Measurements from ENCODE around the gene ANKRD18A. TPM values are rescaled to one million over a fixed set of nuclear protein-coding genes. Genes with fewer than 3 reads are reported as not detected.

ANKRD18A gene
- total and polyA plus RNA-seq, 2 donors (not counting 3 experiments of a cell fraction or from before 2014, with no cell fraction given): 3.2 TPM; not detected in 1

DNA sequence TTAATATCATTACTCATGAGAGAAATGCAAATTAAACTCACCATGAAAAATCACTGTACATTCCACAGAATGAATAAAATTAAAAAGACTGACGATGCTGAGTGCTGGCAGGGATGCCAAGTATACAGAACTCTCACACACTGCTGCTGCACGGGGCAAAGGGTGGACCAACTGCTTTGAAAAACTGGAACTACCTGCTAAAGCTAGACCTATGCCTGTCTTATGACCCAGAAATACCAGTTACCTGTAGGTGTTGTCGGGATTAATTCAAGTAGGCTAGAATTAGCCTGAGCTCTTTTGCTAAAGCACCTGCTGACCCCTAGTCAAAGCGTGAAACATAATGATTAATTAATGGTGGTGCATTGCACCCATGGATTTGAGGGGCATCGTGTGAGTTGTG lies 36.5 kb upstream of the ANKRD18A start:
- H3K4me2 ChIP-seq (ENCODE audit: insufficient read depth, low read length): no peak overlapping the region
- peaks cover 0 to 15% of the 10 kb centered on the region in 2 experiments for H3K27me3 ChIP-seq (ENCODE audit: control insufficient read depth in 2 of 2, insufficient read depth in 2 of 2, low read length in 2 of 2)
- no peaks in the 10 kb centered on the region for H3K9me1 ChIP-seq (replicated peaks; ENCODE audit: control insufficient read depth, extremely low read depth, insufficient read depth, low read length)
- no peak overlapping the region for H3K4me3 ChIP-seq (replicated peaks in 1 of 3; ENCODE audit: insufficient read depth in 1 of 3, low read depth in 1 of 3, low read length in 3 of 3)
- no peaks in the 10 kb centered on the region for H3K79me2 ChIP-seq (ENCODE audit: control insufficient read depth, insufficient read depth, low read length)
- H2AFZ ChIP-seq (ENCODE audit: low read depth, low read length): no peak overlapping the region
- H3K4me1 ChIP-seq (ENCODE audit: control insufficient read depth, extremely low read depth, insufficient read depth, low read length): no peaks in the 10 kb centered on the region
- no peak for FAIRE-seq
- H3K9me3 ChIP-seq (replicated peaks; ENCODE audit: control insufficient read depth, insufficient read depth, low read length): no peaks in the 10 kb centered on the region
- dilution Hi-C loops (cut with MboI; ENCODE audit: extremely low pct_ligation_motif_present, low sequenced_read_pairs) (no loop called here), intact Hi-C loops (cut with micrococcal nuclease) (no loop called here)
- DNase-seq (ENCODE audit: low read depth, low spot score): no peak
- no peak for TF ChIP-seq EZH2 (IDR thresholded peaks at IDR 0.05; ENCODE audit: borderline replicate concordance, low read depth, low read length, severe bottlenecking)
- TF ChIP-seq JUN (IDR thresholded peaks at IDR 0.05; ENCODE audit: borderline replicate concordance, insufficient read depth, insufficient read length, low read depth): no peak
- TF ChIP-seq MYC (IDR thresholded peaks at IDR 0.05; ENCODE audit: low read depth, low read length): no peak
- no peak for TF ChIP-seq GATA2 (IDR thresholded peaks at IDR 0.05; ENCODE audit: insufficient read depth, insufficient read length, low read depth, low read length)
- no peak for TF ChIP-seq POLR2A (IDR thresholded peaks at IDR 0.05; ENCODE audit: low read depth, low read length)
- TF ChIP-seq, protein P1, sequence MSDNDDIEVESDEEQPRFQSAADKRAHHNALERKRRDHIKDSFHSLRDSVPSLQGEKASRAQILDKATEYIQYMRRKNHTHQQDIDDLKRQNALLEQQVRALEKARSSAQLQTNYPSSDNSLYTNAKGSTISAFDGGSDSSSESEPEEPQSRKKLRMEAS (IDR thresholded peaks at IDR 0.05; ENCODE audit: insufficient read depth, insufficient read length): no peak
- ChIA-PET CTCF (no interaction called here), POLR2A (no interaction called here)
- H4K20me1 ChIP-seq (replicated peaks; ENCODE audit: control insufficient read depth, extremely low read depth, insufficient read depth, low read length): no peaks in the 10 kb centered on the region
- no peaks in the 10 kb centered on the region for H3K36me3 ChIP-seq (ENCODE audit: control insufficient read depth in 2 of 2, extremely low read depth in 1 of 2, insufficient read depth in 2 of 2, low read length in 2 of 2)
- no peak overlapping the region for H3K9ac ChIP-seq (replicated peaks; ENCODE audit: extremely low read depth, insufficient read depth, low read length)
- no peak overlapping the region for H3K27ac ChIP-seq (ENCODE audit: insufficient read depth, low read depth, low read length)
- no TSS peak for BruUV-seq (replicated peaks)

DNA sequence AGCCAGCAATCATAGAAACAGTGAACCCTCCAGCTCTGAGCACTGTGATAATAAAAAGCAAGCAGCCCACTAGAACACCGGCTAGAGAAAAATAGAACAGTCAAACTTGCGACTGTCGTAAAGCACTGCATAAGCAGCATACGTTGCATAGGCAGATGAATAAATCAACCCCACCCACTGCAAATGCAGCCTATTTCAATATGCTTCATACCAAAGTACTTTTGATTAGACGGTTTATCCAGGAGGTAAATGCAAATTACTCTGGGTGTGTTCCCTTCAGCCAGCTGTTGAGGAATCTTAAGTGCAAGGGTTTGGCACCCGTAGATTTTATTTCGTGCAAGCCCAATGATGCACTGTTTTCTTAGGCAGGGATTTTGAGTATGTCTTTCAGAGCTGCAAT lies 32.1 kb upstream of the ANKRD18A start:
- Histone ChIP-seq H3K79me2 (ENCODE audit: control insufficient read depth, insufficient read depth, low read length) (no peaks in the 10 kb centered on the region), H3K27me3 (ENCODE audit: control insufficient read depth in 2 of 2, insufficient read depth in 2 of 2, low read length in 2 of 2) (peaks cover 0 to 10% of the 10 kb centered on the region in 2 experiments), H3K27ac (ENCODE audit: insufficient read depth, low read depth, low read length) (no peak overlapping the region), H4K20me1 (replicated peaks; ENCODE audit: control insufficient read depth, extremely low read depth, insufficient read depth, low read length) (no peaks in the 10 kb centered on the region), H3K9ac (replicated peaks; ENCODE audit: extremely low read depth, insufficient read depth, low read length) (no peak overlapping the region), H3K9me3 (replicated peaks; ENCODE audit: control insufficient read depth, insufficient read depth, low read length) (no peaks in the 10 kb centered on the region), H2AFZ (ENCODE audit: low read depth, low read length) (no peak overlapping the region), H3K4me3 (replicated peaks in 1 of 3; ENCODE audit: insufficient read depth in 1 of 3, low read depth in 1 of 3, low read length in 3 of 3) (no peak overlapping the region), H3K4me2 (ENCODE audit: insufficient read depth, low read length) (no peak overlapping the region), H3K9me1 (replicated peaks; ENCODE audit: control insufficient read depth, extremely low read depth, insufficient read depth, low read length) (no peaks in the 10 kb centered on the region), H3K4me1 (ENCODE audit: control insufficient read depth, extremely low read depth, insufficient read depth, low read length) (no peaks in the 10 kb centered on the region), H3K36me3 (ENCODE audit: control insufficient read depth in 2 of 2, extremely low read depth in 1 of 2, insufficient read depth in 2 of 2, low read length in 2 of 2) (no peaks in the 10 kb centered on the region)
- dilution Hi-C loops (cut with MboI; ENCODE audit: extremely low pct_ligation_motif_present, low sequenced_read_pairs): no loop called here
- no peak for DNase-seq (ENCODE audit: low read depth, low spot score)
- TF ChIP-seq MYC (IDR thresholded peaks at IDR 0.05; ENCODE audit: low read depth, low read length) (no peak), POLR2A (IDR thresholded peaks at IDR 0.05; ENCODE audit: low read depth, low read length) (no peak), EZH2 (IDR thresholded peaks at IDR 0.05; ENCODE audit: borderline replicate concordance, low read depth, low read length, severe bottlenecking) (no peak), JUN (IDR thresholded peaks at IDR 0.05; ENCODE audit: borderline replicate concordance, insufficient read depth, insufficient read length, low read depth) (no peak), GATA2 (IDR thresholded peaks at IDR 0.05; ENCODE audit: insufficient read depth, insufficient read length, low read depth, low read length) (no peak), FOS (IDR thresholded peaks at IDR 0.05; ENCODE audit: borderline replicate concordance, insufficient read depth, low read length) (no peak), POLR2AphosphoS5 (IDR thresholded peaks at IDR 0.05; ENCODE audit: insufficient read depth, low read depth, low read length) (no peak)
- TF ChIP-seq, protein P1 (IDR thresholded peaks at IDR 0.05; ENCODE audit: insufficient read depth, insufficient read length): no peak
- TF ChIP-seq, protein P2, sequence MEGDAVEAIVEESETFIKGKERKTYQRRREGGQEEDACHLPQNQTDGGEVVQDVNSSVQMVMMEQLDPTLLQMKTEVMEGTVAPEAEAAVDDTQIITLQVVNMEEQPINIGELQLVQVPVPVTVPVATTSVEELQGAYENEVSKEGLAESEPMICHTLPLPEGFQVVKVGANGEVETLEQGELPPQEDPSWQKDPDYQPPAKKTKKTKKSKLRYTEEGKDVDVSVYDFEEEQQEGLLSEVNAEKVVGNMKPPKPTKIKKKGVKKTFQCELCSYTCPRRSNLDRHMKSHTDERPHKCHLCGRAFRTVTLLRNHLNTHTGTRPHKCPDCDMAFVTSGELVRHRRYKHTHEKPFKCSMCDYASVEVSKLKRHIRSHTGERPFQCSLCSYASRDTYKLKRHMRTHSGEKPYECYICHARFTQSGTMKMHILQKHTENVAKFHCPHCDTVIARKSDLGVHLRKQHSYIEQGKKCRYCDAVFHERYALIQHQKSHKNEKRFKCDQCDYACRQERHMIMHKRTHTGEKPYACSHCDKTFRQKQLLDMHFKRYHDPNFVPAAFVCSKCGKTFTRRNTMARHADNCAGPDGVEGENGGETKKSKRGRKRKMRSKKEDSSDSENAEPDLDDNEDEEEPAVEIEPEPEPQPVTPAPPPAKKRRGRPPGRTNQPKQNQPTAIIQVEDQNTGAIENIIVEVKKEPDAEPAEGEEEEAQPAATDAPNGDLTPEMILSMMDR (IDR thresholded peaks at IDR 0.05; ENCODE audit: extremely low read depth in 1 of 2, insufficient read depth in 1 of 2, low read depth in 1 of 2, low read length in 2 of 2): no peak
- POLR2A ChIA-PET: no interaction called here
- intact Hi-C loops (cut with micrococcal nuclease): no loop called here
- CTCF ChIA-PET: interaction anchor here (1.0 kb wide), 1 partner anchor 10 kb away, joined by 4 read pairs; no protein-coding TSS in a partner anchor
- BruUV-seq (replicated peaks): no TSS peak
- no peak for FAIRE-seq

Measured in endothelial cell of umbilical vein (primary cell).